ENCODE measurements around the gene MAP3K2. TPM values are rescaled to one million over a fixed set of nuclear protein-coding genes. Genes with fewer than 3 reads are reported as not detected.

Gene MAP3K2
- total and polyA plus RNA-seq, 2 donors (not counting 3 experiments of a cell fraction or from before 2014, with no cell fraction given), result 3.4 to 25.7 TPM

DNA sequence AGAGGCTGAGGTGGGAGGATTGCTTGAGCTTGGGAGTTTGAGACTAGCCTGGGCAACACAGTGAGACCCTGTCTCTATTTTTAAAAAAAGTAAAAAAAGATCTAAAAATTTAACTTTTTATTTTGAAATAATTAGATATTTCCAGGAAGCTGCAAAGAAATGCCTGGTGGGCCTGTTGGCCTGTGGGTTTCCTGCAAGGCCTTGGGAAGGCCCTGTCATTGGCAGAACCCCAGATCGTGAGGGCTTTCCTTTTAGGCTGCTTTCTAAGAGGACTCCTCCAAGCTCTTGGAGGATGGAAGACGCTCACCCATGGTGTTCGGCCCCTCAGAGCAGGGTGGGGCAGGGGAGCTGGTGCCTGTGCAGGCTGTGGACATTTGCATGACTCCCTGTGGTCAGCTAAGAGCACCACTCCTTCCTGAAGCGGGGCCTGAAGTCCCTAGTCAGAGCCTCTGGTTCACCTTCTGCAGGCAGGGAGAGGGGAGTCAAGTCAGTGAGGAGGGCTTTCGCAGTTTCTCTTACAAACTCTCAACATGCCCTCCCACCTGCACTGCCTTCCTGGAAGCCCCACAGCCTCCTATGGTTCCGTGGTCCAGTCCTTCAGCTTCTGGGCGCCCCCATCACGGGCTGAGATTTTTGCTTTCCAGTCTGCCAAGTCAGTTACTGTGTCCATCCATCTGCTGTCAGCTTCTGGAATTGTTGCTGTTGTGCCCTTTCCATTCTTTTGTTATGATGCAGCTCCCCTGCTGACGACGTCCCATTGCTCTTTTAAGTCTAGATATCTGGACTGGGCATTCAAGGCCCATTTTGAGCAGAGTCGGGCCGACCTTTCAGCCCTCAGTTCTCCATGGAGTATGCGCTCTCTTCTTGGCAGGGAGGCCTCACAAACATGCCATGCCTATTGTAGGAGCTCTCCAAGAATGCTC lies 37.1 kb upstream of the MAP3K2 start:
- no peak overlapping the region for H2AFZ ChIP-seq (ENCODE audit: low read depth, low read length)
- ChIA-PET CTCF (interaction anchor here (0.6 to 3.2 kb wide), 11 partner anchors 8 to 100 kb away, joined by 3 to 14 read pairs (median 3); no protein-coding TSS in a partner anchor), POLR2A (no interaction called here)
- BruUV-seq (replicated peaks), result no TSS peak
- H3K27me3 ChIP-seq (ENCODE audit: control insufficient read depth in 2 of 2, insufficient read depth in 2 of 2, low read length in 2 of 2), result peaks cover 10 to 20% of the 10 kb centered on the region in 2 experiments
- H3K9ac ChIP-seq (replicated peaks; ENCODE audit: extremely low read depth, insufficient read depth, low read length), result no peak overlapping the region
- H3K27ac ChIP-seq (ENCODE audit: insufficient read depth, low read depth, low read length), result no peak overlapping the region
- FAIRE-seq, result no peak
- intact Hi-C loops (cut with micrococcal nuclease) (loop anchor here (5.0 kb wide), 1 partner anchor 38 kb away; the partner anchor contains the start of gene MAP3K2), dilution Hi-C loops (cut with MboI; ENCODE audit: extremely low pct_ligation_motif_present, low sequenced_read_pairs) (no loop called here)
- no peak for DNase-seq (ENCODE audit: low read depth, low spot score)
- no peaks in the 10 kb centered on the region for H3K79me2 ChIP-seq (ENCODE audit: control insufficient read depth, insufficient read depth, low read length)
- TF ChIP-seq FOS (IDR thresholded peaks at IDR 0.05; ENCODE audit: borderline replicate concordance, insufficient read depth, low read length) (no peak), POLR2A (IDR thresholded peaks at IDR 0.05; ENCODE audit: low read depth, low read length) (no peak), MYC (IDR thresholded peaks at IDR 0.05; ENCODE audit: low read depth, low read length) (no peak), POLR2AphosphoS5 (IDR thresholded peaks at IDR 0.05; ENCODE audit: insufficient read depth, low read depth, low read length) (no peak), EZH2 (IDR thresholded peaks at IDR 0.05; ENCODE audit: borderline replicate concordance, low read depth, low read length, severe bottlenecking) (no peak), JUN (IDR thresholded peaks at IDR 0.05; ENCODE audit: borderline replicate concordance, insufficient read depth, insufficient read length, low read depth) (no peak), GATA2 (IDR thresholded peaks at IDR 0.05; ENCODE audit: insufficient read depth, insufficient read length, low read depth, low read length) (no peak)
- TF ChIP-seq, protein P1, sequence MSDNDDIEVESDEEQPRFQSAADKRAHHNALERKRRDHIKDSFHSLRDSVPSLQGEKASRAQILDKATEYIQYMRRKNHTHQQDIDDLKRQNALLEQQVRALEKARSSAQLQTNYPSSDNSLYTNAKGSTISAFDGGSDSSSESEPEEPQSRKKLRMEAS (IDR thresholded peaks at IDR 0.05; ENCODE audit: insufficient read depth, insufficient read length), result no peak
- TF ChIP-seq, protein P2, sequence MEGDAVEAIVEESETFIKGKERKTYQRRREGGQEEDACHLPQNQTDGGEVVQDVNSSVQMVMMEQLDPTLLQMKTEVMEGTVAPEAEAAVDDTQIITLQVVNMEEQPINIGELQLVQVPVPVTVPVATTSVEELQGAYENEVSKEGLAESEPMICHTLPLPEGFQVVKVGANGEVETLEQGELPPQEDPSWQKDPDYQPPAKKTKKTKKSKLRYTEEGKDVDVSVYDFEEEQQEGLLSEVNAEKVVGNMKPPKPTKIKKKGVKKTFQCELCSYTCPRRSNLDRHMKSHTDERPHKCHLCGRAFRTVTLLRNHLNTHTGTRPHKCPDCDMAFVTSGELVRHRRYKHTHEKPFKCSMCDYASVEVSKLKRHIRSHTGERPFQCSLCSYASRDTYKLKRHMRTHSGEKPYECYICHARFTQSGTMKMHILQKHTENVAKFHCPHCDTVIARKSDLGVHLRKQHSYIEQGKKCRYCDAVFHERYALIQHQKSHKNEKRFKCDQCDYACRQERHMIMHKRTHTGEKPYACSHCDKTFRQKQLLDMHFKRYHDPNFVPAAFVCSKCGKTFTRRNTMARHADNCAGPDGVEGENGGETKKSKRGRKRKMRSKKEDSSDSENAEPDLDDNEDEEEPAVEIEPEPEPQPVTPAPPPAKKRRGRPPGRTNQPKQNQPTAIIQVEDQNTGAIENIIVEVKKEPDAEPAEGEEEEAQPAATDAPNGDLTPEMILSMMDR (IDR thresholded peaks at IDR 0.05; ENCODE audit: extremely low read depth in 1 of 2, insufficient read depth in 1 of 2, low read depth in 1 of 2, low read length in 2 of 2), result no peak
- H3K4me1 ChIP-seq (ENCODE audit: control insufficient read depth, extremely low read depth, insufficient read depth, low read length), result peaks cover 4% of the 10 kb centered on the region
- no peak overlapping the region for H3K4me2 ChIP-seq (ENCODE audit: insufficient read depth, low read length)
- no peak overlapping the region for H3K4me3 ChIP-seq (replicated peaks in 1 of 3; ENCODE audit: insufficient read depth in 1 of 3, low read depth in 1 of 3, low read length in 3 of 3)
- no peaks in the 10 kb centered on the region for H3K36me3 ChIP-seq (ENCODE audit: control insufficient read depth in 2 of 2, extremely low read depth in 1 of 2, insufficient read depth in 2 of 2, low read length in 2 of 2)
- no peaks in the 10 kb centered on the region for H3K9me3 ChIP-seq (replicated peaks; ENCODE audit: control insufficient read depth, insufficient read depth, low read length)
- no peaks in the 10 kb centered on the region for H4K20me1 ChIP-seq (replicated peaks; ENCODE audit: control insufficient read depth, extremely low read depth, insufficient read depth, low read length)
- H3K9me1 ChIP-seq (replicated peaks; ENCODE audit: control insufficient read depth, extremely low read depth, insufficient read depth, low read length), result no peaks in the 10 kb centered on the region
